Tibial nerve (tissue), 4 donors: ENCODE data around the gene PTPRU. TPM values are rescaled to one million over a fixed set of nuclear protein-coding genes. Genes with fewer than 3 reads are reported as not detected.

ENCODE experiments used
- DNase-seq, 2 donors: peaks; one replicate each; pipeline ENCODE4 v3.0.0-alpha.2; 2019; ENCODE audit warnings: low spot score in 2 of 2
- H3K27ac ChIP-seq, 4 donors: fragments of 200-600 bp; sonication (generic) in 3 of 4; one replicate each; pipeline ENCODE4 v1.5.1; 2017 to 2019; ENCODE audit warnings: mild to moderate bottlenecking in 1 of 4
- H3K27me3 ChIP-seq, 2 donors: fragments of 200-600 bp; sonication (generic) in 1 of 2; one replicate each; pipeline versions ENCODE4 v1.5.1 to v1.6.0; 2017 to 2019
- H3K36me3 ChIP-seq, 3 donors: fragments of 200-600 bp; sonication (generic); one replicate each; pipeline ENCODE4 v1.5.1; 2018 to 2019
- H3K4me1 ChIP-seq, 4 donors: fragments of 200-600 bp; sonication (generic) in 3 of 4; one replicate each; pipeline ENCODE4 v1.5.1; 2017 to 2019
- H3K4me3 ChIP-seq, 4 donors: fragments of 200-600 bp; sonication (generic) in 3 of 4; one replicate each; pipeline ENCODE4 v1.5.1; 2017 to 2019; ENCODE audit warnings: mild to moderate bottlenecking in 1 of 4, moderate library complexity in 1 of 4
- H3K9me3 ChIP-seq, 4 donors: fragments of 200-600 bp; sonication (generic) in 3 of 4; one replicate each; pipeline ENCODE4 v1.5.1; 2017 to 2019
- CTCF ChIP-seq, 5 experiments: fragments of 200-600 bp in 3 of 5; fragments of 450-650 bp in 2 of 5; sonication (generic) in 3 of 5; IDR thresholded peaks; one replicate each; pipeline ENCODE4 v1.5.1; 2016 to 2019; ENCODE audit warnings: antibody characterized with exemption in 5 of 5, mild to moderate bottlenecking in 3 of 5, moderate library complexity in 2 of 5
- EP300 ChIP-seq, 2 donors: sonication (generic); formaldehyde crosslinking; IDR thresholded peaks; one replicate each; pipeline ENCODE4 v1.6.1; 2017; ENCODE audit warnings: antibody characterized with exemption in 2 of 2, mild to moderate bottlenecking in 1 of 2
- POLR2A ChIP-seq, 2 donors: fragments of 450-650 bp; IDR thresholded peaks; one replicate each; pipeline ENCODE4 v1.6.1; 2017; ENCODE audit warnings: antibody characterized with exemption in 2 of 2, mild to moderate bottlenecking in 2 of 2, moderate library complexity in 2 of 2
- WGBS, 2 donors: methylation state at CpG; one replicate each; pipeline ENCODE4 v1.1.5; 2018; 5-methylcytosine and 5-hydroxymethylcytosine counted together
- total RNA-seq, 4 donors: library from RNA; depleted of rRNA; stranded (reverse); fragments of >200 nt; gene quantifications; one replicate each; pipeline ENCODE4 v1.1.0, GENCODE V29; 2016

PTPRU gene
- total RNA-seq, 4 donors from 2014 or later: 52.1 to 75.6 (median 63.7) TPM

- H3K9me3 ChIP-seq: no peaks in the 10 kb centered on the region
- peak; percentile 33 to 36 for DNase-seq
- peak overlapping the region in 2 of 4 donors; percentile 1 to 73 for H3K27ac ChIP-seq
- WGBS, 2 donors: 6 to 9% methylated on average over 23 to 25 of the region's 56 CpGs
- H3K27me3 ChIP-seq: no peaks in the 10 kb centered on the region
- peak overlapping the region; percentile 30 to 60 (median 48) for H3K4me3 ChIP-seq
- TF ChIP-seq POLR2A (IDR thresholded peaks at IDR 0.05) (peak in 1 of 2 donors; percentile 22), CTCF (IDR thresholded peaks at IDR 0.05) (no peak), EP300 (IDR thresholded peaks at IDR 0.05) (peak in 1 of 2 donors; percentile 23)
- H3K36me3 ChIP-seq: peaks cover 0 to 24% (median 0%) of the 10 kb centered on the region in 3 donors
- peaks cover 0 to 43% (median 11%) of the 10 kb centered on the region in 4 donors for H3K4me1 ChIP-seq
Observed at GRCh38 chr1:29259802-29260441, 23.6 kb downstream of the PTPRU start.

GRCh38 chr1:29260531-29260930 lies 24.2 kb downstream of the PTPRU start:
- 43 to 54% methylated on average over 23 to 28 of the region's 29 CpGs for WGBS, 2 donors
- Histone ChIP-seq H3K36me3 (peaks cover 0 to 26% (median 0%) of the 10 kb centered on the region in 3 donors), H3K9me3 (no peaks in the 10 kb centered on the region), H3K27ac (peak overlapping the region in 1 of 4 donors; percentile 73), H3K4me3 (peak overlapping the region in 3 of 4 donors; percentile 30 to 60 (median 44)), H3K27me3 (no peaks in the 10 kb centered on the region), H3K4me1 (peaks cover 0 to 43% (median 11%) of the 10 kb centered on the region in 4 donors)
- TF ChIP-seq EP300 (IDR thresholded peaks at IDR 0.05) (no peak), POLR2A (IDR thresholded peaks at IDR 0.05) (no peak), CTCF (IDR thresholded peaks at IDR 0.05) (no peak)
- no peak for DNase-seq

GRCh38 chr1:29264773-29265389 lies 28.6 kb downstream of the PTPRU start:
- no peak overlapping the region for H3K27ac ChIP-seq
- no peak overlapping the region for H3K4me3 ChIP-seq
- DNase-seq: no peak
- H3K27me3 ChIP-seq: no peaks in the 10 kb centered on the region
- WGBS, 2 donors: 56 to 70% methylated on average over 4 of the region's 4 CpGs
- peaks cover 0 to 17% (median 3%) of the 10 kb centered on the region in 4 donors for H3K4me1 ChIP-seq
- TF ChIP-seq POLR2A (IDR thresholded peaks at IDR 0.05): no peak
- no peak for TF ChIP-seq EP300 (IDR thresholded peaks at IDR 0.05)
- no peak for TF ChIP-seq CTCF (IDR thresholded peaks at IDR 0.05)
- H3K36me3 ChIP-seq: peaks cover 0 to 26% (median 0%) of the 10 kb centered on the region in 3 donors
- no peaks in the 10 kb centered on the region for H3K9me3 ChIP-seq

GRCh38 chr1:29266912-29267311 lies 30.6 kb downstream of the PTPRU start:
- Histone ChIP-seq H3K27me3 (no peaks in the 10 kb centered on the region), H3K9me3 (no peaks in the 10 kb centered on the region), H3K36me3 (peaks cover 0 to 21% (median 0%) of the 10 kb centered on the region in 3 donors), H3K27ac (no peak overlapping the region), H3K4me1 (peaks cover 0 to 28% (median 10%) of the 10 kb centered on the region in 4 donors), H3K4me3 (no peak overlapping the region)
- DNase-seq: no peak
- 93 to 96% methylated on average over 3 of the region's 3 CpGs for WGBS, 2 donors
- TF ChIP-seq EP300 (IDR thresholded peaks at IDR 0.05) (no peak), POLR2A (IDR thresholded peaks at IDR 0.05) (no peak), CTCF (IDR thresholded peaks at IDR 0.05) (no peak)
